K562 (cell line): Measurements from ENCODE around the gene CATSPER1. TPM values are rescaled to one million over a fixed set of nuclear protein-coding genes. Genes with fewer than 3 reads are reported as not detected.

ENCODE experiments used
- ATAC-seq: fragments of 200-7000 bp; cut with Tn5 transposase; 3 replicates; pipeline ENCODE4 v1.9.1; 2020; ENCODE audit warnings: moderate library complexity
- BruUV-seq: library from RNA; stranded (reverse); fragments of 400-500 nt; replicated peaks from 2 replicates; lab custom pipeline; 2021; lab: Mats Ljungman, UMichigan
- CTCF ChIA-PET: fragments of 300-600 bp; formaldehyde crosslinking; extraction: SDS; loops from one replicate; lab custom pipeline; 2021; ENCODE audit warnings: low intra/inter-chr PET ratio; lab: Yijun Ruan, JAX
- POLR2A ChIA-PET: fragments of 300-600, 350-650 bp; sonication (Branson Sonifier 250); formaldehyde crosslinking; extraction: SDS; loops from one replicate; lab custom pipeline; 2021; ENCODE audit warnings: antibody characterized with exemption, inconsistent platforms; lab: Yijun Ruan, JAX
- DNase-seq, 4 experiments: peaks; one replicate each; pipeline versions ENCODE4 v3.0.0 to v3.0.0-alpha.2; 2011 to 2018; ENCODE audit warnings: low spot score in 3 of 4, mixed read lengths in 3 of 4; ENCODE audit errors: extremely low read depth in 1 of 4
- FAIRE-seq: peaks from 2 replicates; lab custom pipeline; 2011; peaks lifted over from hg19 to GRCh38; lab: Jason Lieb, UNC
- H2AFZ ChIP-seq: 2 replicates; pipeline ENCODE4 v1.6.0; 2011; ENCODE audit warnings: low read depth, low read length, control low read depth, inconsistent platforms
- H3K27ac ChIP-seq: fragments of 200-600 bp; 3 replicates; pipeline ENCODE4 v1.8.0; 2011; ENCODE audit warnings: low read depth, mild to moderate bottlenecking, control low read depth, inconsistent platforms, low read length, moderate library complexity, mixed read lengths; ENCODE audit errors: extremely low read depth
- H3K27me3 ChIP-seq, 2 experiments: fragments of 300-600 bp in 1 of 2; 2 replicates in 1 of 2; 3 replicates in 1 of 2; pipeline versions ENCODE4 v1.6.0 to v1.8.0; 2011; ENCODE audit warnings: inconsistent platforms in 2 of 2, low read length in 2 of 2, mild to moderate bottlenecking in 1 of 2, mixed read lengths in 1 of 2, moderate library complexity in 1 of 2; ENCODE audit not compliant: control insufficient read depth in 2 of 2, insufficient read depth in 2 of 2
- H3K36me3 ChIP-seq: fragments of 300-600 bp; 3 replicates; pipeline ENCODE4 v1.8.0; 2011; ENCODE audit warnings: mild to moderate bottlenecking, low read length, inconsistent platforms; ENCODE audit not compliant: control insufficient read depth, insufficient read depth
- H3K4me1 ChIP-seq, 2 experiments: fragments of 200-600 bp in 1 of 2; replicated peaks in 1 of 2; 2 replicates in 1 of 2; 3 replicates in 1 of 2; pipeline versions ENCODE4 v1.5.1 to v1.8.0; 2011; ENCODE audit warnings: inconsistent platforms in 2 of 2, low read length in 2 of 2, mild to moderate bottlenecking in 1 of 2, mixed read lengths in 1 of 2, moderate library complexity in 1 of 2; ENCODE audit not compliant: control insufficient read depth in 2 of 2, insufficient read depth in 2 of 2
- H3K4me2 ChIP-seq: 2 replicates; pipeline ENCODE4 v1.6.1; 2011; ENCODE audit warnings: low read length, control low read depth, inconsistent platforms, mixed read lengths; ENCODE audit not compliant: insufficient read depth
- H3K4me3 ChIP-seq: fragments of 200-600 bp; sonication (generic), shearing (Covaris generic); 2 replicates; pipeline ENCODE4 v1.5.1; 2016; ENCODE audit warnings: control low read depth, inconsistent platforms
- H3K79me2 ChIP-seq: fragments of 200-600 bp; 3 replicates; pipeline ENCODE4 v1.8.0; 2011; ENCODE audit warnings: low read length, inconsistent platforms; ENCODE audit not compliant: control insufficient read depth, insufficient read depth
- H3K9ac ChIP-seq, 2 experiments: 2 replicates each; pipeline versions ENCODE4 v1.6.0 to v1.6.1; 2011; ENCODE audit warnings: low read depth in 2 of 2, low read length in 2 of 2, control low read depth in 1 of 2, inconsistent platforms in 1 of 2, mild to moderate bottlenecking in 1 of 2, mixed read lengths in 1 of 2; ENCODE audit not compliant: insufficient read depth in 1 of 2
- H3K9me1 ChIP-seq: one replicate; pipeline ENCODE4 v1.6.0; 2011; ENCODE audit warnings: inconsistent platforms, mild to moderate bottlenecking, low read length, moderate library complexity; ENCODE audit not compliant: control insufficient read depth, insufficient read depth
- H3K9me3 ChIP-seq: replicated peaks from 2 replicates; pipeline ENCODE4 v1.5.1; 2011; ENCODE audit warnings: low read depth, low read length, inconsistent platforms; ENCODE audit not compliant: control insufficient read depth, insufficient read depth
- H4K20me1 ChIP-seq: replicated peaks from 2 replicates; pipeline ENCODE4 v1.6.1; 2011; ENCODE audit warnings: low read length, inconsistent platforms, mixed read lengths; ENCODE audit not compliant: control insufficient read depth, insufficient read depth
- CBX2 ChIP-seq: fragments of 200-600 bp; sonication (generic); IDR thresholded peaks from one replicate; pipeline ENCODE4 v1.6.1; 2012; ENCODE audit warnings: mild to moderate bottlenecking, low read length, inconsistent platforms; ENCODE audit not compliant: insufficient read depth, poor library complexity, severe bottlenecking
- CTCFL ChIP-seq: IDR thresholded peaks from 2 replicates; pipeline ENCODE4 v1.6.1; 2011; ENCODE audit warnings: borderline replicate concordance, low read depth, mild to moderate bottlenecking, moderate library complexity, low read length; ENCODE audit not compliant: insufficient read depth, poor library complexity, severe bottlenecking
- DNMT1 ChIP-seq: fragments of 450-650 bp; IDR thresholded peaks from 2 replicates; pipeline ENCODE4 v1.6.1; 2016; ENCODE audit warnings: antibody characterized with exemption, mild to moderate bottlenecking
- E2F8 ChIP-seq: fragments of 450-650 bp; IDR thresholded peaks from 2 replicates; pipeline ENCODE4 v1.7.1; 2018; ENCODE audit warnings: mild to moderate bottlenecking, low read depth; ENCODE audit not compliant: partially characterized antibody
- FOSL1 ChIP-seq: fragments of 200-800 bp; sonication (Bioruptor generic); conservative IDR thresholded peaks from 2 replicates; pipeline ENCODE4 v1.6.1; 2016; ENCODE audit warnings: missing genetic modification characterization, missing compliant biosample characterization
- GATAD2A ChIP-seq: fragments of 450-650 bp; IDR thresholded peaks from 2 replicates; pipeline ENCODE4 v1.6.1; 2017
- ILF3 ChIP-seq: fragments of 450-650 bp; IDR thresholded peaks from 2 replicates; pipeline ENCODE4 v1.6.1; 2018; ENCODE audit warnings: antibody characterized with exemption, mild to moderate bottlenecking, moderate library complexity, borderline replicate concordance
- KHSRP ChIP-seq: fragments of 450-650 bp; IDR thresholded peaks from 2 replicates; pipeline ENCODE4 v1.6.1; 2017
- POLR3G ChIP-seq: IDR thresholded peaks from 2 replicates; pipeline ENCODE4 v1.6.1; 2011; ENCODE audit not compliant: insufficient read length, insufficient replicate concordance; ENCODE audit errors: extremely low read depth
- RBM17 ChIP-seq: fragments of 200-400 bp; formaldehyde crosslinking; IDR thresholded peaks from 2 replicates; pipeline ENCODE4 v1.6.1; 2017; ENCODE audit warnings: low read depth, mild to moderate bottlenecking, low read length, borderline replicate concordance
- SMARCA4 ChIP-seq: fragments of 450-650 bp; IDR thresholded peaks from 2 replicates; pipeline ENCODE4 v1.6.1; 2016
- THAP12 ChIP-seq: fragments of 250-450 bp; sonication (Bioruptor Pico); IDR thresholded peaks from 2 replicates; pipeline ENCODE4 v1.9.0; 2021; ENCODE audit warnings: mild to moderate bottlenecking, inconsistent platforms
- ZFP1 ChIP-seq: fragments of 450-650 bp; formaldehyde crosslinking; IDR thresholded peaks from 2 replicates; pipeline ENCODE4 v1.4.0; 2020; ENCODE audit warnings: mild to moderate bottlenecking, mixed read lengths
- ZNF316 ChIP-seq: fragments of 450-650 bp; IDR thresholded peaks from 2 replicates; pipeline ENCODE4 v1.6.1; 2016
- ZNF408 ChIP-seq: fragments of 250-450 bp; sonication (Bioruptor Pico); IDR thresholded peaks from 2 replicates; pipeline ENCODE4 v1.4.0; 2020; ENCODE audit warnings: low read depth, mild to moderate bottlenecking, moderate library complexity
- WGBS: fragments of 100-300 bp; shearing (Covaris generic); methylation state at CpG from one replicate; pipeline ENCODE4 v1.1.6; 2016; ENCODE audit warnings: low coverage, mixed read lengths; ENCODE audit not compliant: insufficient coverage; ENCODE audit errors: missing lambda C conversion rate; 5-methylcytosine and 5-hydroxymethylcytosine counted together
- in situ Hi-C: fragments of 300-500 bp; cut with MboI; formaldehyde crosslinking; loops from 4 replicates; pipeline ENCODE4 v1.15.0; 2018; ENCODE audit warnings: inconsistent platforms, mixed read lengths
- intact Hi-C: fragments of 100-400 bp; cut with micrococcal nuclease; formaldehyde crosslinking; loops from 2 replicates; pipeline ENCODE4 v1.14.2; 2022
- polyA plus RNA-seq, 8 experiments: library from polyadenylated mRNA; depleted of rRNA in 4 of 8; stranded (reverse) in 5 of 8; unstranded in 3 of 8; fragments of >200 nt; fragmentation: Nextera tagmentation in 2 of 8; fragmentation: Illumina TruSeq in 1 of 8; extraction: Ambion mirVana in 2 of 8; extraction: Trizol in 1 of 8; gene quantifications; 2 replicates each; pipeline versions ENCODE4 v1.2.1 to v1.2.3, GENCODE V29; 2011 to 2014; ENCODE audit warnings: inconsistent platforms in 1 of 8, missing spikeins in 1 of 8
- total RNA-seq, 7 experiments: library from RNA; depleted of rRNA in 6 of 7; stranded (reverse); fragments of >200 nt in 6 of 7; fragmentation: Illumina TruSeq in 2 of 7; extraction: Trizol in 2 of 7; gene quantifications; 2 replicates each; pipeline versions ENCODE4 v1.2.1 to v1.2.3, GENCODE V29; 2011 to 2021; ENCODE audit warnings: low replicate concordance in 1 of 7

Gene CATSPER1
- total and polyA plus RNA-seq, 9 of the 15 experiments (the other 6 are each of a cell fraction or from before 2014, with no cell fraction given) = 0.21 to 3.3 (median 0.76) TPM

GRCh38 chr11:66067640-66068039 is 41.4 kb upstream of the CATSPER1 start (continued):
- TF ChIP-seq ZFP1 (CRISPR knock-in tag) = no peak

GRCh38 chr11:66066751-66067150 is 40.5 kb upstream of the CATSPER1 start:
- FAIRE-seq = no peak
- TF ChIP-seq KHSRP (no peak), POLR3G (no peak), SMARCA4 (no peak), THAP12 (CRISPR knock-in tag) (no peak), ZNF408 (CRISPR knock-in tag) (no peak), DNMT1 (no peak), GATAD2A (no peak), CBX2 (no peak), ZNF316 (no peak), RBM17 (no peak), E2F8 (no peak), ILF3 (no peak), CTCFL (no peak), FOSL1 (tag) (no peak)

More at GRCh38 chr11:66066751-66067150, 40.5 kb upstream of the CATSPER1 start:
- Histone ChIP-seq H3K4me2 (no peak overlapping the region), H3K9ac (no peak overlapping the region; a peak in 1 of 4 replicates), H3K9me3 (no peaks in the 10 kb centered on the region), H3K27ac (no peak overlapping the region), H3K4me3 (no peak overlapping the region), H3K79me2 (peaks cover 20% of the 10 kb centered on the region), H2AFZ (no peak overlapping the region), H3K36me3 (peaks cover 75% of the 10 kb centered on the region), H3K9me1 (no peaks in the 10 kb centered on the region), H4K20me1 (peaks cover 4% of the 10 kb centered on the region; the same call in 1 of the 2 replicates), H3K27me3 (no peaks in the 10 kb centered on the region), H3K4me1 (peaks cover 17 to 31% of the 10 kb centered on the region in 2 experiments)
- ChIA-PET POLR2A (interaction anchor here (0.6 to 5.3 kb wide), 6 partner anchors 7 to 207 kb away, joined by 3 to 47 read pairs (median 3); partner anchors contain the start of gene SF3B2), CTCF (no interaction called here)
- ATAC-seq (no peak), DNase-seq (no peak)
- in situ Hi-C loops = no loop called here
- intact Hi-C loops = loop anchor here (5.0 kb wide), 1 partner anchor 64 kb away; the partner anchor contains the start of genes BANF1 and EIF1AD
- 85% methylated on average over 3 of the region's 3 CpGs for WGBS
- no TSS peak for BruUV-seq
